NT2/D1 (cell line): Measurements from ENCODE around the gene RNF115.

ENCODE experiments used
- SUZ12 ChIP-seq: IDR thresholded peaks from 2 replicates; pipeline ENCODE4 v1.6.1; 2011; ENCODE audit not compliant: insufficient read length, insufficient read depth; ENCODE audit errors: extremely low read depth
- YY1 ChIP-seq: IDR thresholded peaks from 2 replicates; pipeline ENCODE4 v1.6.1; 2011; ENCODE audit not compliant: insufficient read length, insufficient read depth
- ZNF274 ChIP-seq: IDR thresholded peaks from 2 replicates; pipeline ENCODE4 v1.6.1; 2011; ENCODE audit warnings: mild to moderate bottlenecking, low read depth, low read length

DNA sequence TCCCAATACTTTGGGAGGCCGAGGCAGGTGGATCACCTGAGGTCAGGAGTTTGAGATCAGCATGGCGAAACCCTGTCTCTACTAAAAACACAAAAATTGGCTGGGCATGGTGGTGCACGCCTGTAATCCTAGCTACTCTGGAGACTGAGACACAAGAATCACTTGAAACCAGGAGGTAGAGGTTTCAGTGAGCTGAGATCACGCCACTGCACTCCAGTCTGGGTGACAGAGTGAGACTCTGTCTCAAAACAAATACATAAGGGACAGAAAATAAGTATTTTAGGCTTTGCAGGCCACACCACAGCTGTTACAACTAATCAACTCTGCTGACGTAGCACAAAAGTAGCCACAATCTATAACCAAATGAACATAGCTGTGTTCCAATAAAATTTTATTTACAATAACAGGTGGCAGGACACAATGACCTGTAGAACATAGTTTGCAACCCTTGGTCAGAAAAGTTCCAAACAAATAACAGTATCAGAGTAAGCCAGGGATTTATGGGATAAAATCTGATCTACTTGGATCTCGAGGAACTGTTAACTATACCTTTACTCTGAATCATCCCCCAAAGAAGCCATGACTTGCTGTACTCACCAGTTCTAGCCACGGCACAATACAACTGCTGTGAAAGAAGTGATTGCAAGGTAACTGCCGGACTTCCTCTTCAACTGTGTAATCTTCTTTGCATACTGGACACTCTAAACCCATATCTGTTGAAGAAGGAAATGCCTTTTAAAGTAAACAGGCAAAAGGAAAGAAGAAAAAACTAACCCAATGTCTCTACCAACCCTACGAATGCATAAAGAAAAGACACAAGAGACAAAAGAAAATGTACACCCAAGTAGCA lies 76.3 kb downstream of the RNF115 start:
- TF ChIP-seq YY1 (no peak), ZNF274 (no peak), SUZ12 (no peak)
